Hepatocyte (in vitro differentiated cells): ENCODE data around the gene CAST. TPM values are rescaled to one million over a fixed set of nuclear protein-coding genes. Genes with fewer than 3 reads are reported as not detected.

Source experiments
- DNase-seq: peaks from one replicate; pipeline ENCODE4 v3.0.0-alpha.2; 2016; ENCODE audit warnings: low spot score
- H2AFZ ChIP-seq: fragments of 200-600 bp; sonication (generic); 2 replicates; pipeline ENCODE4 v1.6.0; 2016; ENCODE audit warnings: antibody characterized with exemption, mild to moderate bottlenecking
- H3K27ac ChIP-seq: fragments of 200-600 bp; sonication (generic); 2 replicates; pipeline ENCODE4 v1.5.1; 2016; ENCODE audit warnings: mild to moderate bottlenecking
- H3K27me3 ChIP-seq: fragments of 200-600 bp; sonication (generic); 2 replicates; pipeline ENCODE4 v1.6.1; 2016
- H3K36me3 ChIP-seq: fragments of 200-600 bp; sonication (generic); replicated peaks from 2 replicates; pipeline ENCODE4 v1.5.1; 2016; ENCODE audit warnings: low read depth; ENCODE audit not compliant: insufficient read depth
- H3K4me1 ChIP-seq: fragments of 200-600 bp; sonication (generic); 2 replicates; pipeline ENCODE4 v1.5.1; 2016; ENCODE audit warnings: mild to moderate bottlenecking, moderate library complexity; ENCODE audit not compliant: insufficient read depth
- H3K4me2 ChIP-seq: fragments of 200-600 bp; sonication (generic); 2 replicates; pipeline ENCODE4 v1.6.0; 2016
- H3K4me3 ChIP-seq: fragments of 200-600 bp; sonication (generic); 2 replicates; pipeline ENCODE4 v1.5.1; 2016; ENCODE audit warnings: mild to moderate bottlenecking
- H3K79me2 ChIP-seq: fragments of 200-600 bp; sonication (generic); 2 replicates; pipeline ENCODE4 v1.6.0; 2017; ENCODE audit warnings: mild to moderate bottlenecking
- H3K9me2 ChIP-seq: fragments of 200-600 bp; sonication (generic); replicated peaks from 2 replicates; pipeline ENCODE4 v1.6.0; 2017; ENCODE audit warnings: mild to moderate bottlenecking; ENCODE audit not compliant: insufficient read depth
- H3K9me3 ChIP-seq: fragments of 200-600 bp; sonication (generic); 2 replicates; pipeline ENCODE4 v1.5.1; 2016; ENCODE audit warnings: low read depth, mild to moderate bottlenecking
- H4K20me1 ChIP-seq: fragments of 200-600 bp; sonication (generic); 2 replicates; pipeline ENCODE4 v1.6.0; 2016; ENCODE audit warnings: mild to moderate bottlenecking; ENCODE audit not compliant: insufficient read depth, poor library complexity, severe bottlenecking
- EZH2 ChIP-seq: fragments of 200-600 bp; sonication (generic); IDR thresholded peaks from 2 replicates; pipeline ENCODE4 v1.6.1; 2016; ENCODE audit warnings: antibody characterized with exemption, mild to moderate bottlenecking, borderline replicate concordance
- EZH2phosphoT487 ChIP-seq: fragments of 200-600 bp; sonication (generic); IDR thresholded peaks from one replicate; pipeline ENCODE4 v1.6.1; 2018; ENCODE audit warnings: antibody characterized with exemption, mild to moderate bottlenecking, low read depth, moderate library complexity; ENCODE audit not compliant: unreplicated experiment, severe bottlenecking
- WGBS: methylation state at CpG from one replicate; pipeline ENCODE4 v1.1.6; 2016; ENCODE audit warnings: low lambda C conversion rate; ENCODE audit errors: missing lambda C conversion rate; 5-methylcytosine and 5-hydroxymethylcytosine counted together
- polyA plus RNA-seq: library from polyadenylated mRNA; unstranded; fragments of >200 nt; fragmentation: Nextera tagmentation; extraction: Ambion mirVana; gene quantifications from 2 replicates; pipeline ENCODE4 v1.2.1, GENCODE V29; 2016
- total RNA-seq: library from RNA; depleted of rRNA; stranded (reverse); fragments of >200 nt; gene quantifications from 2 replicates; pipeline ENCODE4 v1.2.3, GENCODE V29; 2014
- TF ChIP-seq, protein P1 (sequence below): fragments of 200-600 bp; sonication (generic); IDR thresholded peaks from 2 replicates; pipeline ENCODE4 v1.5.1; 2016; ENCODE audit warnings: antibody characterized with exemption, mild to moderate bottlenecking; ENCODE audit not compliant: poor library complexity

Gene CAST
- total and polyA plus RNA-seq, 2 experiments from 2014 or later, result 140 to 177 TPM

GRCh38 chr5:96808868-96809558, 146.8 kb downstream of the CAST start:
- H3K4me1 ChIP-seq, result peaks cover 16% of the 10 kb centered on the region
- H3K9me2 ChIP-seq, result no peaks in the 10 kb centered on the region
- peak overlapping the region; percentile 52 for H2AFZ ChIP-seq
- TF ChIP-seq, protein P1, sequence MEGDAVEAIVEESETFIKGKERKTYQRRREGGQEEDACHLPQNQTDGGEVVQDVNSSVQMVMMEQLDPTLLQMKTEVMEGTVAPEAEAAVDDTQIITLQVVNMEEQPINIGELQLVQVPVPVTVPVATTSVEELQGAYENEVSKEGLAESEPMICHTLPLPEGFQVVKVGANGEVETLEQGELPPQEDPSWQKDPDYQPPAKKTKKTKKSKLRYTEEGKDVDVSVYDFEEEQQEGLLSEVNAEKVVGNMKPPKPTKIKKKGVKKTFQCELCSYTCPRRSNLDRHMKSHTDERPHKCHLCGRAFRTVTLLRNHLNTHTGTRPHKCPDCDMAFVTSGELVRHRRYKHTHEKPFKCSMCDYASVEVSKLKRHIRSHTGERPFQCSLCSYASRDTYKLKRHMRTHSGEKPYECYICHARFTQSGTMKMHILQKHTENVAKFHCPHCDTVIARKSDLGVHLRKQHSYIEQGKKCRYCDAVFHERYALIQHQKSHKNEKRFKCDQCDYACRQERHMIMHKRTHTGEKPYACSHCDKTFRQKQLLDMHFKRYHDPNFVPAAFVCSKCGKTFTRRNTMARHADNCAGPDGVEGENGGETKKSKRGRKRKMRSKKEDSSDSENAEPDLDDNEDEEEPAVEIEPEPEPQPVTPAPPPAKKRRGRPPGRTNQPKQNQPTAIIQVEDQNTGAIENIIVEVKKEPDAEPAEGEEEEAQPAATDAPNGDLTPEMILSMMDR, result no peak
- TF ChIP-seq EZH2phosphoT487, result no peak
- no peak for TF ChIP-seq EZH2
- no peaks in the 10 kb centered on the region for H3K36me3 ChIP-seq
- H3K4me2 ChIP-seq, result peak overlapping the region; percentile 80
- DNase-seq, result no peak
- peaks cover 28% of the 10 kb centered on the region for H3K79me2 ChIP-seq
- no peaks in the 10 kb centered on the region for H3K27me3 ChIP-seq
- no peaks in the 10 kb centered on the region for H3K9me3 ChIP-seq
- no peak overlapping the region for H3K4me3 ChIP-seq
- WGBS, result 96% methylated on average over 8 of the region's 8 CpGs
- H3K27ac ChIP-seq, result peak overlapping the region; percentile 99
- H4K20me1 ChIP-seq, result no peaks in the 10 kb centered on the region

GRCh38 chr5:96809921-96810320, 147.7 kb downstream of the CAST start:
- Histone ChIP-seq H3K4me3 (no peak overlapping the region), H4K20me1 (no peaks in the 10 kb centered on the region), H2AFZ (no peak overlapping the region), H3K27ac (no peak overlapping the region), H3K79me2 (peaks cover 19% of the 10 kb centered on the region), H3K9me2 (no peaks in the 10 kb centered on the region), H3K9me3 (no peaks in the 10 kb centered on the region), H3K4me2 (no peak overlapping the region), H3K36me3 (no peaks in the 10 kb centered on the region), H3K27me3 (no peaks in the 10 kb centered on the region), H3K4me1 (peaks cover 16% of the 10 kb centered on the region)
- 80% methylated on average over 9 of the region's 9 CpGs for WGBS
- no peak for DNase-seq
- no peak for TF ChIP-seq EZH2phosphoT487
- TF ChIP-seq EZH2, result no peak
- TF ChIP-seq, protein P1, result no peak

DNA sequence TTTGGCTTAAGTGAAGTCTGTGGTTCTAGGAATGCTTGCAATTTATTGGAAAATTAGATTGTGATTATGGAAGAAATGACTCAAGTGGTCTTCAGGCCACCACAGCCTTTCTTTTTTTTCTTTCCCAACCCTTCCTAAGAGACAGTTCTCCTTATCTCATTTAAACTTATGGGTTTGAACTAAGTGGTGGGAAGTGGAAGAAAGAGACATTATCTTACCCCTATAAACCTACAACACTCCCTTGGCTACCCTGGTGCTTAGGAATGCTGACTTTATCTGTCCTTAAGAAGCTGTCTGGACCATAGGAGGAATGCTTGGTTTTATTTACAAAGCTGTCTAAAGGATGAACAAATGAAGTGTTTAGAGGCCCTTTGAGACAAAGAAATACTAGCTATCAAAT, 150.7 kb downstream of the CAST start:
- H3K4me2 ChIP-seq, result no peak overlapping the region
- H3K27ac ChIP-seq, result no peak overlapping the region

More for the DNA sequence above, 150.7 kb downstream of the CAST start:
- H4K20me1 ChIP-seq, result no peaks in the 10 kb centered on the region
- H3K36me3 ChIP-seq, result no peaks in the 10 kb centered on the region
- H3K79me2 ChIP-seq, result no peaks in the 10 kb centered on the region
- no peak for DNase-seq
- H2AFZ ChIP-seq, result no peak overlapping the region
- peaks cover 3% of the 10 kb centered on the region for H3K4me1 ChIP-seq
- no peaks in the 10 kb centered on the region for H3K27me3 ChIP-seq
- no peaks in the 10 kb centered on the region for H3K9me3 ChIP-seq
- no peaks in the 10 kb centered on the region for H3K9me2 ChIP-seq
- no peak overlapping the region for H3K4me3 ChIP-seq
- TF ChIP-seq EZH2 (no peak), EZH2phosphoT487 (no peak)
- TF ChIP-seq, protein P1, result no peak
